GM18507 (cell line): ENCODE data around the gene GRPEL2.
"Not testable (repeated sequence)": the region's sequence is repeated elsewhere in the genome, so short reads cannot be mapped to it uniquely, and the experiment has no call there.

Experiments used
- DNase-seq: peaks from one replicate; pipeline ENCODE4 v3.0.0; 2011; ENCODE audit warnings: low read depth; ENCODE audit not compliant: insufficient read length; ENCODE audit errors: extremely low spot score
- FAIRE-seq: peaks from 2 replicates; lab custom pipeline; 2011; peaks lifted over from hg19 to GRCh38; lab: Jason Lieb, UNC

Gene GRPEL2

DNA sequence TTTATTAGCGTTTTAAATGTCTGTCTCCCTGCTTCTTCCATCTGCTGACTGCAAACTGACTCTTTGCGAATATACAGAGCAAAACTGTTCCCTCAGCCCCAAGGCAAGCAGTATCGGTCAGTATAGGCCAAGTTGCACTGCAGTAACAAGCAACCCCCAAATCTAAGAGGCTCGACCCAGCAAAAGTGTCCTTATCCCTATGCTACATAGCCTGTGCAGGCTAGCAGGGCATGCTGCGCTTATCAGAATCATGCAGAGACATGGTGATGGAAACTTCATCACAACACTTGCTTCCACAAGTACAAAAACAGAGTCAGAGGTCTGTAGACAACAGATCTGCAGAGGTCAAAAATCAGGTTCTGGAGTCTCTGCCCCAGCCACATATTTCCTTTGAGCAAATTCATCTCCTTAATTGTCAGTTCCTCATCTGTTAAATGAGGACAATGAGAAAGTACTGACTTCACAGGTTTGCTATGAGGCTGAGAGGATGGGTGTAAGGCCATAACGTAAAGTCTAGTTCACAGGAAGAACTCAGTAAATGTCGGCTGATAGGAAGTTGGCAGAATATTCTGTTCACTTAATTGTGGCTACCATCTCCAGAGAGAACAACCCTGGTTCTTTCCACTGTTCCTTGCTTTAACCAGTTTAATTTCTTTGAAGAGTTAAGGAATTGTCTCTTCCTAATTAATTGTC lies 43.3 kb downstream of the GRPEL2 start:
- FAIRE-seq, result no peak
- no peak for DNase-seq

DNA sequence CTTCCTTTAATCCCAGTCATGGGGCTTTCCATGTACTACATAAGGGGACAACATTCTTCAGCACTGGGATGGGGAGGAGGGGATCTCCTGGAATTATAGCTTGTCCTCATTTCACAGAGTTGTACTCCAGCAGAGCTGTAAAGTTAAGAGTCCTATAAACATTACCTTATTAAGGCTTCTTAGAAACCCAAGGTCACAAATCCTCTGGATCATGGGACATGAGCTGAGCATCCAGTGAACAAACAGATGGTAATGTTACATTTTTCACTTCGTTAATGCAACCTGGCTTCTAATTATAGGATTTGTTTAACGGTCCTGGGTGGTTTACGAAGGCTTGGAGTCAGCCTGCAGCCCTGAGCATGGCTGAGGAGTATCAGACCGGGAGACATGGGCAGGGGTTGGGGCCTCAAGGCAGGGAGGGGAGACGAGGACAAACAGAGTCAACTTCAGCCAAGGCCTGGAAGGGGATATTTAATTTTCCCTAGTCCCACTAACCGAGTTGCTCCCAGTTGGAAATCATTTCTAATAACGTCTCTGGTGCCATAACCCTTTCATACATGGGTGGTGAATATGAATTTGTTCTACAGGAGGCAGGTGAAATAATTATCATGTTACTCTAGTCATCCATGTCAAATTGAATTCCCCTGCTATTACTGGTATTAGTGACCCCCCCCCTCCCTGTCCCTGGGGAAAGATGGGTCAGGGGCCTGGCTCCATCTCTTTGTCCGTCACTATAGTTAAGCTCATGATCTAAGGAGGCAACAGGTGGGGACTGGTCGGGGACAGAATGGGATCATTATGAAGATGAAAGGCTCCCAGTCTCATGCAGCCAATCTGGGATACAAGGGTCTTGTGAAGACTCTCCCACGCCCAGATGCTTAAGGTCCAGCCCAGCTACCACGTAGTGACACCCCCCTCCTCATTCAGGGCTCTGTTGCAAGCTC lies 44.5 kb downstream of the GRPEL2 start:
- no peak for DNase-seq
- FAIRE-seq, result no peak

DNA sequence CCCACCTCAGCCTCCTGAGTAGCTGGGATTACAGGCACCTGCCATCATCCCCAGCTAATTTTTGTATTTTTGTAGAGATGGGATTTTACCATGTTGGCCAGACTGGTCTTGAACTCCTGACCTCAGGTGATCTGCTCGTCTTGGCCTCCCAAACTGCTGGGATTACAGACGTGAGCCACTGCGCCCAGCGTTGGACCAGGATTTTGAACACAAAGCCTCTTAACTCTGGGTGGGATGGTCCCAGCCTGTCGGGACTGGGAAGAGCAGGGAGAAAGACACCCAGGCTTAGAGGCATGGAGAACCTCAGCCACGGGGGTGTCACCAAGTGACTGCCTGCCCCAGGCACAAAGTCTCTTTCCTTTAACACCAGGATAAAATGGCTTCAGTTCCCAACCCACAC lies 45.8 kb downstream of the GRPEL2 start:
- FAIRE-seq, DNase-seq: not testable (repeated sequence)

DNA sequence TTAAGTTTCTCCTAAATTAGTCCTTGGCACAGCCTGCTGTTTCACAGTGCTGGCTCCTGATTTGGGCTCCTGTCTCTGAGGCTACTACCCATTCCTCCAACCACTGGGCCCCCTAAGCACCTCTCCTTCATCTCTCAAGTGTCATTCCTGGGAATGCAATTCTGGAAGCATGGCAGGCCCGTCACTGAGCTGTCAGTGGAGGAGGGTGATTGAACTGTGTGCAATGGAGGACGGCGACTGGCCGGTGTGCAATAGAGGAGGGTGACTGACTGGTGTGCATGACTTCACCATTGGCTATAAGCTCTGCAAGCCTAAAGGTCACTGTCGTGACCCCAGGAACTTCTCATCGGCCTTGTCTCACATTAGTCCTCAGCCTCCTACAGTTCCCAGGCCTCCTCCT lies 46.2 kb downstream of the GRPEL2 start:
- FAIRE-seq, result no peak

DNA sequence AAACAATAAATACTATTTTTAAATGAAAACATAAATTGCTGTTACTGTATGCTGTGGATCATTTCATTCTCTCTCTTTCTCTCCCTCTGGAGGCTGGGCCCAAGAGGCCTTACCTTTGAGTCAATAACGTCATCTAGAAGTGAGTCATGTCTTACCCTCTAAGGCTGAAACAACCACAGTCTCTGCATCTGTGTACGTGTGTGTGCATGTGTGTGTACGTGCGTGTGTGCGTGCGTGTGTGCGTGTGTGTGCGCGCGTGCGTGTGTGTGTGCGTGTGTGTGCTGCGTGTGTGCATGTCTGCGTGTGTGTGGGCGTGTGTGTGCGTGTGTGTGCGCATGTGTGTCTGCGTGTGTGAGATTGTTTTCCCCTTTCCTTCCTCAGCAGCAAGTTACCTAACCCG lies 47.4 kb downstream of the GRPEL2 start:
- DNase-seq (no peak), FAIRE-seq (no peak)

More for the DNA sequence above, 46.2 kb downstream of the GRPEL2 start:
- DNase-seq, result no peak

DNA sequence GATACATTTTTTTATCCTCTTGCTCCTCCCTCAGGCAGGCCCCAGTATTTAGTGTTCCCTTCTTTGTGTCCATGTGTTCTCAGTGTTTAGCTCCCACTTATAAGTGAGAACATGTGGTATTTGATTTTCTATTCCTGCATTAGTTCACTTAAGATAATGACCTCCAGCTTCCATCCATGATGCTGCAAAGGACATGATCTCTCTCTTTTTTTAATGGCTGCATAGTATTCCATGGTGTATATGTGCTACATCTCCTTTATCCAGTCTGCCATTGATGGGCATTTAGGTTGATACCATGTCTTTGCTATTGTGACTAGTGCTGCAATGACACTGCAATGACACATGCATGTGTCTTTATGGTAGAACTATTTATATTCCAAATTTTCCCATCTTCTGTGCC lies 49.7 kb downstream of the GRPEL2 start:
- FAIRE-seq, DNase-seq: not testable (repeated sequence)

DNA sequence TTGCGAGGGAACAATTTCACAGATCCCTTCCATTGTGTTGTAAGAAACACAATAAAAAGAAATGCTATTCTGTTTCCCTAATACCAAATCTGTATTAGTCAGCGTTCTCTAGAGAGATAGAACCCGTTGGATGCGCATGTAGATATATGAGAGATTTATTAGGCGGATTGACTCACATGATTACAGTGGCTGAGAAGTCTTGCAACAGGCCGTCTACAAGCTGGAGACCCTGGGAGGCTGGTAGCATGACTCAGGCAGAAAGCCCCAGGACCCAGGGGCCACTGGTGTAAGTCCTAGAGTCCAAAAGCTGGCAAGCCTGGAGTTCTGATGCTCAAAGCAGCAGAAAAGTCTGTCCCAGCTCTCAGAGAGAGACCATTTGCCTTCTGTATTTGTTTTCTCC lies 52.2 kb downstream of the GRPEL2 start:
- FAIRE-seq, result no peak
- DNase-seq, result no peak

DNA sequence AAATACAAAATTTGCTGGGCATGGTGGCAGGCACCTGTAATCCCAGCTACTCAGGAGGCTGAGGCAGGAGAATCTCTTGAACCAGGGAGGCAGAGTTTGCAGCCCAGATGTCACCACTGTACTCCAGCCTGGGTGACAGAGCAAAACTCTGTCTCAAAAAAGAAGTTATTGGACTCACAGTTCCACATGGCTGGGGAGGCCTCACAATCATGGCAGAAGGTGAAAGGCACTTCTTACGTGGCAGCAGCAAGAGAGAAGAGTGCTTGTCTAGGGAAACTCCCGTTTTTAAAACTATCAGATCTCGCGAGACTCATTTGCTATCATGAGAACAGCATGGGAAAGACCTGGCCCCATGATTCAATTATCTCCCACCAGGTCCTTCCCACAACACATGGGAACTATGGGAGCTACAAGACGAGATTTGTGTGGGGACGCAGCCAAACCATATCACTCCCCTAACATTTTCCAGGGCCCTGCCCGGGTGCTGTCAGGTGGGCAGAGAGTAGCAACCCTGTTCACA lies 53.5 kb downstream of the GRPEL2 start:
- not testable (repeated sequence) for FAIRE-seq, DNase-seq

DNA sequence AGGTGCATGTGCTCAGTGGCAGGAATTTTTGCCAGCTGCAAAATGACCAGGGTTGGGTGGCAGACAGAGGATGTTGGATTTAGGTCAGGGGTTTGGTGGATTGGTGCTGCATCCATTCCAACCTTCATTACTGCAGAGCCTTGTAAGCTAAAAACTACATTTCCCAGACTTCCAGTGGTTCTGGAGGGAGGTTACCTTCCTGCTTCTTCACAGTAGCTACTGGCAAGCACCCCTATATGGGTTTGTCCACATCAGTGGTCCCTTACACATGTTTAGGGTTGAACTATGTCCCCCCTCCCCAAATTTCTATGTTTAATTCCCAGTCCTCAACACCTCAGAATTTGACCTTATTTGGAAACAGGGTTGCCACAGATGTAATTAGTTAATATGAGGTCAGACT lies 54.5 kb downstream of the GRPEL2 start:
- no peak for DNase-seq

DNA sequence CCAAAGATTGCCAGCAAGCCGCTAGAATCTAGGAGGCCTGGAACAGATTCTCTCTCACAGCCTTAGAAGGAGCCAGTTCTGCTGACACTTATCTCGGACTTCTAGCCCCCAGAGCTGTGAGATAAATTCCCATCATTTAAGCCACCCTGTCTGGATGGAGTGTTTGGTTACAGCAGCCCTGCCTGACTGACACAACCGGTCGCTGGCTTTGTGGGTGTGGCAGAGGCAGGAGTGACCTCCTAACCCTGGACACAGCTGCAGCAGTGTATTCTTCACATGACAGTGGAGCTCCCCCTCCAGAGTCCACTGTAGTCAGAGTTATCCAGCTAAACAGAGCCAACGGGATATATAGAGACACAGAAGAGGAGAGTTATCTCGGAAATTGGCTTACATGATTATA lies 55.0 kb downstream of the GRPEL2 start:
- DNase-seq (no peak), FAIRE-seq (no peak)

More for the DNA sequence above, 54.5 kb downstream of the GRPEL2 start:
- no peak for FAIRE-seq

DNA sequence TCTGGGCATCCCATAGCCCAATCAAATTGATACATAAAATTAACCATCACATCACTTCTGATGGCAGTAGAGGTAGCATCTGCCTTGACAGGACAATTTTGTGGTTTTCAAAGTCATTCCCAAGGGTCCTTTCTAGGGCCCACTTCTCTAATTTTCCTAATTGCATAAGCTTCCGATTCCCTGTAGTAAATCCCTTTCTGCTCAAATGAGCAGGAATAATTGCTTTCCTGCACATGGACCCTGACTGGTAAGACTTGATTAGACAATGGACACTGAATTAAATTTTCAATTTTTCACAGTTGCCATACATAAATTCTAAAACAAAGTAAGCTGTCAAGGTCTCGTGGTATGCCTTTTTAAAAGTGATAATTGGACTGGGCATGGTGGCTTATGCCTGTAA lies 55.8 kb downstream of the GRPEL2 start:
- FAIRE-seq (no peak), DNase-seq (no peak)

DNA sequence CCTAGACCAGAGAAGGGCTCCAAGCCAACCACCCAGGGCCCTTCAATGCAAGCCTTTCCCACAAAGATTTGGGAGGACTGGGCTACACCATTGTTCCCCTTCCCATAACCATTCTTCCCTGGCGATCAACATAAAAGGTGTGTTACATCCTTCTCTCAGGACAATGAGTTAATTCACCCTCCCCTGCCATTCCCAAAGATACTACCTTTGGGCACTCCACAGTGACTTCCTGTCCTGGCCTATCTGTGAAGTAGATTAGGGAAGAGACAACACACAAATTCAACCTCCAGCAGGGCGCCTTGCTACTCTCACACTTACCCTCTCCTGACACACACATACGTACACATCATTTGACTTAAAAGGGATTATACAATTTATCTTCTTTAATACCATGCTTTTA lies 57.0 kb downstream of the GRPEL2 start:
- FAIRE-seq, result no peak

More for the DNA sequence above, 57.0 kb downstream of the GRPEL2 start:
- no peak for DNase-seq
